GM18507 (cell line): Measurements from ENCODE around the gene ZNF555.
A peak's percentile ranks its signal among the peaks of the same experiment; 100 is the strongest.
"Not testable (repeated sequence)": the region's sequence is repeated elsewhere in the genome, so short reads cannot be mapped to it uniquely, and the experiment has no call there.

ENCODE experiments used
- DNase-seq: peaks from one replicate; pipeline ENCODE4 v3.0.0; 2011; ENCODE audit warnings: low read depth; ENCODE audit not compliant: insufficient read length; ENCODE audit errors: extremely low spot score
- FAIRE-seq: peaks from 2 replicates; lab custom pipeline; 2011; peaks lifted over from hg19 to GRCh38; lab: Jason Lieb, UNC

Gene ZNF555

DNA sequence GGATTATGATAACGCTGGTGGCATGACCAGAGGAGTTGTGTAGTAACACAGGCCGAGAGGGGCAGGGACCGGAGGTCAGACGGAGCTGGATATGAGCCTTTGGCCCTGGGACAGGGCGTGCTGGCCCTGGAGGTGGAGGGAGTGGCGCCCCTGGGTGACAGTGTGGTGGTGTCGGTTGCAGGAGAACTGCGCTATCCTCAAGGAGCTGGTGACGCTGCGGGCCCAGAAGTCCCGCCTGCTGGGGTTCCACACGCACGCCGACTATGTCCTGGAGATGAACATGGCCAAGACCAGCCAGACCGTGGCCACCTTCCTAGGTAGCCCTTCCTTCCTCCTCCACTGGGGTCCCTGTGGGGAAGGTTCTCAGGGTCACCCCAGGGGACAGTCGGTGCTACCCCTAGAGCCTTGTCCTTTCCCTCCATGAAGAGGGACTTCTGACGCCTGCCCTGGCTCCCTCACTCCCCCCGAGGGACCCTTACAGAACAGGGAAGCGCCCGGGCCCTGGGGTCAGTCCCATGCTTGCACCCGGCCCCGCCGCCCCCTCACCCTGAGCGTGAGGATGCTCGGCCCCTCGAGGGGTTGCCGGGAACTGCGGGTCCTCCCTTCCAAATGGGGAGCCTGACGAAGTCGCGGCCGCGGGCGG lies 34.4 kb upstream of the ZNF555 start:
- FAIRE-seq (no peak), DNase-seq (no peak)

DNA sequence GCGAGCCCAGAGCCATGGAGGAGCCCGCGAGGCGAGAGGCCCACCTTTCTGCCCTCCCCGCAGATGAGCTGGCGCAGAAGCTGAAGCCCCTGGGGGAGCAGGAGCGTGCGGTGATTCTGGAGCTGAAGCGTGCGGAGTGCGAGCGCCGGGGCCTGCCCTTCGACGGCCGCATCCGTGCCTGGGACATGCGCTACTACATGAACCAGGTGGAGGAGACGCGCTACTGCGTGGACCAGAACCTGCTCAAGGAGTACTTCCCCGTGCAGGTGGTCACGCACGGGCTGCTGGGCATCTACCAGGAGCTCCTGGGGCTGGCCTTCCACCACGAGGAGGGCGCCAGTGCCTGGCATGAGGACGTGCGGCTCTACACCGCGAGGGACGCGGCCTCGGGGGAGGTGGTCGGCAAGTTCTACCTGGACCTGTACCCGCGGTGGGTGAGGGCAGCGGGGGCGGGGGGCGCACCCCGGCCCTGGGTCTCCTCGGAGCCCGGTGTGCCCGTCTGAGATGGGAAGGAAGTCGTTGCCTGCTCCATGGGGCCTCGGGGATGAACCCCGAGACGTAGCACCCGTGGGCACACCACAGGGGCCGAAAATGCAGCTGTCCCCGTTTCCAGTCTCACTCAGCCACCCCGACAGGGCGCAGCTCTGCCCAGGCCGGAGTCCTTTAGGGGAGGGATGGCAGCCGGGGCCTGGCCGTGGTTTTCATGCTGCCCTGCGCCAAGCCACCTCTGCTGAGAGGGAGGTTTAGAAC lies 33.7 kb upstream of the ZNF555 start:
- FAIRE-seq, result no peak
- no peak for DNase-seq

- DNase-seq, result no peak
- FAIRE-seq, result no peak
Measured at GRCh38 chr19:2808129-2808941, 32.9 kb upstream of the ZNF555 start.

DNA sequence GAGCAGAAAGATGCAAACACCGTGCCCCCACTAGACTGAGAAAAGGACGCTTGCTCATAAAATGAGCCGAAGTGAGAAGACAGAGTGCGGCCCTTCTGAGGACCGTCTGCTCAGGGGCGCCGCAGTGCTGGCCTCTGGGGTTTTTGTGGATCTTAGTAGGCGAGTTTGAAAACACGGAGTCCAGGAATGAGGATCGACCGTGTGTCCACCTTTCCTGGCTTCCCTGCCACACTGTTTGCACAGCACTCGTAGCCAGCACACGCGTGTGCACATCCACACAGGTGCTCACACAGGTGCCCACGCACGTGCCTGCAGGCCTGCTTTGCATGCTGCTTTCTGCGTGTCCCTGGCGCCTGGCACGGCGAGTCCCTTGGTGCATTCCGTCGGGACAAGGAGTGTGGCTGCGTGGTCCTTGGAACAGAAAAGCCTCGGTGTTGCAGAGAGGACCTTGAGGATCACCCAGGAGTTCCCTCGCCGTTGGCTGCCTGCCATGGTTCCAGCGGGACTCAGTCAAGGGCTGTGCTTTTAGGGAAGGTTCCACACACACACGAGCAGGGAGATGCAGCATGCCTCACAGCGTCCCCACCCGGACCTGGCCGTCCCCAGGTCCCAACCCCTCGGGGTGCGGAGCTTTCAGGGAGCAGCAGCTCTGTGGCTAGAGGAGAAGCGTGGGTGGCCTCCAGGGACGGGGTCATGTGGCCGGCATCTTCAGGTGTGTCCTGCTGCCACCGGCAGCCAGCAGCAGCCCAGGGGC lies 31.7 kb upstream of the ZNF555 start:
- no peak for DNase-seq
- FAIRE-seq, result no peak

- DNase-seq (no peak), FAIRE-seq (no peak)
Measured at GRCh38 chr19:2810141-2811091, 30.9 kb upstream of the ZNF555 start.

- FAIRE-seq, result no peak
- DNase-seq, result no peak
Measured at GRCh38 chr19:2811221-2811722, 30.0 kb upstream of the ZNF555 start.

DNA sequence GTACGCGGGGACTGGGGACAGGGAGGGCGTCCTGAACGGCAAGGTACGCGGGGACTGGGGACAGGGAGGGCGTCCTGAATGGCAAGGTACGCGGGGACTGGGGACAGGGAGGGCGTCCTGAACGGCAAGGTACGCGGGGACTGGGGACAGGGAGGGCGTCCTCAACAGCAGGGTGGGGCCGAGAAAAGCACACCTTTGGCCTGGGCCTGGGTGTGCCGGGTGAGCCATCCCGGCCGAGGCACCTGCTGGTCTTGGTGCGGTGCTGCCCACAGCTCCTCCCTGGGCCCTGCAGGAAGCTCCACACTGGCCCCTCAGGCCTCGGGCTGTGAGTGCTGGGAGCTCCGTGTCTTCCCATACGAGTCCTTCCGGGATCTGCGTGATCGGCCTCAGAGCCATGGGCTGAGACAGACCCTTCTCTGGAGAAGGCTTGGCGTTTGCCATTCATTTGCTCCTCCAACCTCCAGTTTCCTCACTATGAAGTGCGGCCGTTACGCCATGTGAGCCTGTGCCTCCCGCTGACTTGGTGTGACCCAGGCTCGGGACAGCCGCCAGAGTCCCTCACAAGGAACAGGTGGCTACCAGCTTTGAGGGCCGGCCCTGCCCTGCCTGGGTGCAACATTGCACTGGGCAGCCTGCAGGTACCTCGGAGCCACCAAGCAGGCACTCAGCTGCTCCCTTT lies 29.4 kb upstream of the ZNF555 start:
- no peak for FAIRE-seq
- DNase-seq, result no peak

- DNase-seq (no peak), FAIRE-seq (no peak)
Measured at GRCh38 chr19:2812414-2813234, 28.7 kb upstream of the ZNF555 start.

GRCh38 chr19:2813235-2814160 lies 27.8 kb upstream of the ZNF555 start:
- no peak for DNase-seq
- no peak for FAIRE-seq

- FAIRE-seq (no peak), DNase-seq (no peak)
Measured at GRCh38 chr19:2814426-2814825, 26.8 kb upstream of the ZNF555 start.

- FAIRE-seq (no peak), DNase-seq (no peak)
Measured at GRCh38 chr19:2815191-2815614, 26.1 kb upstream of the ZNF555 start.

DNA sequence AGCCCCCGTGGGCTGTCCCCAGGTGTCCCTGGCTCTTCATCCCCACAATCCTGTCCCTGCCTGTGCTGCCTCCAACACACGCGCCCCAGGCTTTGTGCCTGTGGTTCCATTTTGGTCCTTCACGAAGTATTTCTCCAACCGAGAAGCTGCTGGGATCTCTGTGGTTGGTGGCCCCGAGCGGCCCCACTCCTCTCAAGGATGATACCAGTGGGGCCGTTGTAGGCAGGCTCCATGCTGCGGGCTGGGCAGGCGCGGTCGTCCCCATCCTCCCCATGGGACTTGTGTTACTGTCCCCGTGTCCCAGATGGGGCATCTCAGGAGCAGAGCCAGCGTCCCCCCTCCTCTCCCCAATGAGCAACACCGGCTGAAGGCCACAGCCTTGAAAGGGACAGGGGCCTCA lies 25.4 kb upstream of the ZNF555 start:
- FAIRE-seq (no peak), DNase-seq (no peak)

- FAIRE-seq (no peak), DNase-seq (no peak)
Measured at GRCh38 chr19:2816641-2817040, 24.6 kb upstream of the ZNF555 start.

- not testable (repeated sequence) for FAIRE-seq, DNase-seq
Measured at GRCh38 chr19:2817237-2817829, 23.9 kb upstream of the ZNF555 start.

DNA sequence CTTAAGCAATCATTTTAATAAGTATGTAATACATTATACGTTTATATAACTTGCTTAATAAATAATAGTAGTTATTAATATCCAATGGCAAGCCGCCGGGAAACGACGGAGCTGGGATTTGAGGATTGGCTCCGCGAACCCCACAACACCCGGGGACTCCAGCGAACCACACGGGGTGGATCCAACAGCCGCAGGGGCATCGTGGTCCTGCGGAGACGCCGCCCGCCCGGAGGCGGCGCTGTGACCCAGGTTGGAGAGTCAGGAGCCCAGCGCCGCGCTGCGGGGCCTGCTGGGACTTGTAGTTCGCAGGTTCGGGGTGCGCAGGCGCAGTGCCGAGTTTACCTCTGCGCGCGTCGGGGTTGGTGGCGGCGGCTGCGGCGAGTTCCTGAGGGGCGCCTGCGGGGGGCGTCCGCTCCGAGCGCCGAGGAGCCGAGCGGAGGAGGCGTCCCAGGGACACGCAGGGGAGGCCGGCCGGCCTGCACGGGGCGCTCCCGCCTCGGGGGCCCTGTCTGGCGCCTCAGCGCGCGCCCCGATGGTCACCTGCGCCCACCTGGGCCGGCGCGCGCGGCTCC lies 21.6 kb upstream of the ZNF555 start, which contains the start of gene ZNF554:
ZNF554 (plus strand) TSS at position 329 of the 572 bp plus-strand sequence; CDS start at position 533, 204 bp downstream.
- FAIRE-seq, result peak; percentile 88
- peak; percentile 90 for DNase-seq
